SH-SY5Y (cell line): ENCODE measurements around the gene ZNF337.

Experiments used
- GATA2 ChIP-seq: IDR thresholded peaks from 2 replicates; pipeline ENCODE4 v1.6.1; 2011; ENCODE audit warnings: mild to moderate bottlenecking, low read depth, low read length
- GATA3 ChIP-seq: IDR thresholded peaks from 2 replicates; pipeline ENCODE4 v1.6.1; 2011; ENCODE audit warnings: low read depth, mild to moderate bottlenecking, low read length, moderate library complexity

The ZNF337 gene

DNA sequence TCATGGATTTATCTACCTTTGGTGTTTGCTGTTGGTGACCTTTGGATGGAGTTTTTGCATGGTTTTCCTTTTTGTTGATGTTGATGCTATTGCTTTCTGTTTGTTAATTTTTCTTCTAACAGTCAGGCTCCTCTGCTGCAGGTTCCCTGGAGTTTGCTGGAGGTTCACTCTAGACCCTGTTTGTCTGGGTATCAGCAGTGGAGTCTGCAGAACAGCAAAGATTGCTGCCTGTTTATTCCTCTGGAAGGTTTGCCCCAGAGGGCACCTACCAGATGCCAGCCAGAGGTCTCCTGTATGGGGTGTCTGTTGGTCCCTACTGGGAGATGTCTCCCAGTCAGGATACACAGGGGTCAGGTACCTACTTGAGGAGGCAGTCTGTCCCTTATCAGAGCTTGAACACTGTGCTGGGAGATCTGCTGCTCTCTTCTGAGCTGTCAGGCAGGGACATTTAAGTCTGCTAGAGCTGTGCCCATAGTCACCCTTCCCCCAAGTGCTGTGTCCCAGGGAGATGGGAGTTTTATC lies 9.2 kb upstream of the ZNF337 start:
- TF ChIP-seq GATA3 (no peak), GATA2 (no peak)

DNA sequence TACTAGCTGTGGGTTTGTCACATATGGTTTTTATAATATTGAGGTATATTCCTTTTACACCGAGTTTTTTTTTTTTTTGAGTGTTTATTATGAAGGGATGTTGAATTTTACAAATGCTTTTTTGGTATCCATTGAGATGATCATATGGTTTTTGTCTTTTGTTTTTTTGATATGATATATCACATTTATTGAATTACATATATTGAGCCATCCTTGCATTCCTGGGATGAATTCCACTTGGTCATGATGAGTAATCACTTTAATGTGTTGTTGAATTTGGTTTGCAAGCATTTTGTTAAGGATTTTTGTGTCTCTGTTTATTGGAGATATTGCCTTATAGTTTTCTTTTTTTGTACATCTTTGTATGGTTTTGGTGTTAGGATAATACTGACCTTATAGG lies 3.3 kb upstream of the ZNF337 start:
- TF ChIP-seq GATA2 (no peak), GATA3 (no peak)

DNA sequence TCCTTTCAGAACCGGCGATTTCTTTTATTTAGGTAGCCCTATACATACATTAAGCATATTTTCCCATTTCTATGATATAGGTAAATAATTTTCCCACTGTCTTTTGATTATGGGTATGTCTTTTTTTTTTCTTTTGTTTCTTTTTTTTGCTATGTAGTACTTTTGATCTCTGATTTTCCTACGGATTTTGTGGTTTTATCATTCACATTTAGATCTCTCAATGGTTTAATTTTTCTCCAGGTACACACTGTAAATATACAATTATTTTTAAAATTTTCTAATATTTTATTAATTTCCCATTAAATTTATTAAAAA lies 436 bp upstream of the ZNF337 start:
- TF ChIP-seq GATA3 (no peak), GATA2 (no peak)

DNA sequence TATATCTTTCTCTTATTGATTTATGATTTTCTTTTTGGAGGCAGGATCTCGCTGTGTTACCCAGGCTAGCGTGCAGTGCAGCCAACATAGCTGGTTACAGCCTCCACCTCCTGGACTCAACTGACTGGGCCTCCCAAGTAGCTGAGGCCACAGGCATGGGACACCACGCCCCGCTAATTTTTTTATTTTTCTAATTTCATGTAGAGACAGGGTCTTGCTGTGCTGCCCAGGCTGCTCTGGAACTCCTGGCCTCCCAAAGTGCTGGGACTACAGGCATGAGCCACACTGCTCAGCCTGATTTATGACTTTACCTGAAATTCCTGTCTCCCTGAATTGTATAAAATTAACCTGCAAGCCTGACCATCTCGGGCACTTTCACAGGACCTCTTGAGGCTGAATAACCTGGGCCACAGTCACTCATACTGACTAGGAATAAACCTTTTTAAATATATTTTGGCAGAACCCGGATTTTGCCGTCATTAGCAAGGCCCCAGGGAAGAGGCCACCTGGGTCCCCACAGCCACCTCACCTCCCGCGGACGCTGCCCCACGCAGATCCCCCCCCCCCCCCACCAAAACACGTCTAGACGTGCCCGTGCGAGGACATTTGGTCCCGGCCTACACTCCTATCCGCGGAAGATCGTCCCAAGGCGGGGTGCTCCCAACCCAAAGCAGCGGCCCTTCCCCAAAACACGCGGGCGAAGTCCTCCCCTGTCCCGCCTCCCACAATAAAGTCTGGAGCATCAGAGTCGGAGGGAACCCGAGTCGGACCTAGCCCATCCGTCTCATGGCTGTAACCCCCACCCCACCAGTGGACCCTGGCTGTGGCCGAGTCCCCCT lies 902 bp downstream of the ZNF337 start:
- TF ChIP-seq GATA3 (no peak), GATA2 (no peak)

DNA sequence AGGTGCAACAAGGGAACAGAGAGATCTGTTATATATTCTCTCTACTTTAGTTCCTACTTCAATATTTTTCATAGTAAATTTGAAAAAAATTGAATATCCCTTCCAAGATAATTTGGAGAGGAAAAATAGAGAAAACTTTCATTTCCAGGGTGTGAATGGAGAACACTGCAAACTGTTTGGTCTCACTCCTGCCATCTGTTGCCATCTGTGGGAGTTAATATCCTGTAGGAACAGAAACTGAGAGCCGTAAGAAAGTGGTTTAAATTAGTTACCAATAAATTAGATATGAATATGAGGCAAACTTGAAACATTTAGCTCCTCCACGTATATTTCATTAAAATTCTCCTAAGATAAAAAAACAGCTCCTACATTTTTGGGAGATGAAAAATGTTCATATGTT lies 4.2 kb downstream of the ZNF337 start:
- TF ChIP-seq GATA2: no peak
- TF ChIP-seq GATA3: no peak

DNA sequence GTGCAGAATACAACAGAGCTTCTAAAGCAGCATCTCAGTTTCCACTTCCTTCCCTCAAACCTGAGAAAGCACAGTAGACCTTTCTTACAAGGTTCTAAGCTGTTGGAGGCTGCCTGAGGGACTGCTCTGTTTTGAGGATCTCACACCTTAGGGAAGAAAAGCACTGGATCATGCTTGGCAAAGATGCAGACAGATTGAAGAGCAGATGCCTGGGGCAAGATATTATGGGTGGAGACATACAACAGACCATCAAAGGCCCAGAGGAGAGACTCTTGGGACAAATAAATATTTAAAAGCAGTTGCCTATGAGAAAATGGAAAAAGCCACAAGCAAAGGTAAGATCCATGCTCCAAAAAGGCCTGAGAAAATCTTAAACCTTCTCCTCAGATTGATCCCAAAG lies 6.2 kb downstream of the ZNF337 start:
- TF ChIP-seq GATA2: no peak
- TF ChIP-seq GATA3: no peak

DNA sequence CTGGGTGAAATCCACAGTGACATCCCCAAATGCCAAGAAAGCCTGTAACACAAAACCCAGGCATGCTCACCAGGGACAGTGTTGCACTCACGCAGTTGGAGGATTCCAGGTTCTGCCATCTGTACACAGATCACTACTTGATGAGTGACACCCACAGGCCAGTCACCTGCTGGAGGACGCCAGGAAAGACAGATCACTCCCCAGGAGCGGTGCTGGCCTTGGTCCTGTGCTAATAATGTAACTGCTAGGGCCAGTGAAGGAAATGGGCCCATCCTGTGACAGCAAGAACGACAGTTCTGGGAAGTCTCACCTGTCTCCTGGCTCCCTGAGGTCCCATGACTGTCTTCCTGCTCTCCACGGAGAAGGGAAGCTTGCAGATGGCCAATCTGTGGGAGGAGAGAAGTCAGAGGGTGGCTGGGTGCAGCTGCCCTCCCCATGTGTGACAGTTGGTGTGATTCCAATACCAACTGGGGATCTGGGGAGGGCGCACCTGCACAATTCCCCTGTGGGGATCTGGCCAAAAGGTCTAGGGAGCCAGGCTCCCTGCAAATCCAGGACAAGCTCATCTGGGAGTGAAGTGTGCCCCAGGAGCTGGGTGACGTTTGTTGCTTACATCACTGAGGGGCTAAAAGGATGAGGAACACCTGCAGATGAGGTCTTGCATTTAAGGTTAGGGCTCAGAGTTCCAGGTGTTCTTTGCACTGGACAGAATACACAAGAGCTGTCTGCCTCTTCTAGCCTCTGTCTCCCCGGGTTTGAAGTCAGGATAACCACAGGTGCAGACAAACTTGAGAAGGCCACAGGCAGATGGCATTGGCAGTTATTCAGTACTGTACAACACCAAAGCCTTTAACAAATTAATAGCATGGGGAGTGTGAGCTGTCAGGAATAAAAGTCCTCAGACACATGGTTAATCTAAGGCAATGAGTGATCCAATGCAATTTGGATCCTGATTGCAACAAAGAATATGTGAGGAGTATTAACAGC lies 10.3 kb downstream of the ZNF337 start:
- TF ChIP-seq GATA3: no peak
- no peak for TF ChIP-seq GATA2

DNA sequence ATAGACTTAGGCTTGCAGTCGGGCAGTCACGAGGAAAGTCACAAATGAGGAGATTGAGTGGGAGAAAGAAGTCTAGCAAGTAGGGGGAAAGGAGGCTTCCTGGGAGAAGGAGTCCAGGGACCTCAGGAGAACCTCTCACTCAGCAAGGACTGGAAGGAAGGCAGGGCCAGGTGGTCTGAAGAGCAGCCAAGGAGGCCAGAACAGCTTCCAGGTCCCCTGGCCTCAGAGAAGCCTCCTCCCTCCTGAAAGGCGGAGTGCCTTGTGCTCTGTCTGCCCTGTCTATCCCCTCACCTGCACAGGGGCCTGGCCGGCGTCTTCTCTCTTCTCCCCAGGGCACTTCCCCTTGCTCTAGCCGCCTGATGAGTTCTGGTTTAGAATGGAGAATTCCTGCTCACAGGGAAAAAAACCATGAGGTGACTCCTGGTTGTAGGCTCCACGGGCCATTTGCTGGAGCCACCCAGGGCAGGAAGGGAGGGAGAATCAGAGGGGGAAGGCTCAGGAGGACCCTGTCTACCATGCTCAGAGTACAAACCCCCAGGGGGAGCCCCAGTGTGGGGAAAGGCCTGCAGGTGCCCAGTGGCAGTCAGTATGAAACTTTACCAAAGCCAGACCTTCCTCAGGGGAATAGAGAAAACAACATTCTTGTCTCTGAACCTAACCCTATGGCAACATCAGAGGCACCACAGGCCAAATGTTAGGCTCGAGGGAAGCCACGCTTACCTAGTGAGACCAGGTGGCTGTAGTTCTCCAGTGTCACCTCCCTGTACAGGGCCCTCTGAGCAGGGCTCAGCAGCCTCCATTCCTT lies 11.2 kb downstream of the ZNF337 start:
- TF ChIP-seq GATA3 (no peak), GATA2 (no peak)

DNA sequence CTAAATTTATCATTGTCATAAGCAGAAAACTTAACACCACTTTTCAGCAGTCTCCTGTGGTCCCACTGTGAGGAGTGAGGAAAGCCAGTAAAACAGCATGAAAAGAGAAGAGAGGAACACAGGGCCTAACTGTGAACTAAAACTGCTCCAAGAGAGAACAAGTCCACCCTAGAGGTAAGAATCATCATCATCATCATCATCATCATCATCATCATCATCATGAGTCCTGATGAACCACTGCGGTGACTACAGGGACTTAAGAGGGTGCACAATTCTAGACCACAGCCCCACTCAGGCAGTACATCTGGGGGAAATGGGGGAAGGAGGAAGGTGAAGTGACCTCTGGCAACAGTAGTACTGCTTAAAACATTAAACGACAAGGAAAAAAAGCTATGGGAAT lies 13.6 kb downstream of the ZNF337 start:
- TF ChIP-seq GATA2: no peak
- no peak for TF ChIP-seq GATA3

DNA sequence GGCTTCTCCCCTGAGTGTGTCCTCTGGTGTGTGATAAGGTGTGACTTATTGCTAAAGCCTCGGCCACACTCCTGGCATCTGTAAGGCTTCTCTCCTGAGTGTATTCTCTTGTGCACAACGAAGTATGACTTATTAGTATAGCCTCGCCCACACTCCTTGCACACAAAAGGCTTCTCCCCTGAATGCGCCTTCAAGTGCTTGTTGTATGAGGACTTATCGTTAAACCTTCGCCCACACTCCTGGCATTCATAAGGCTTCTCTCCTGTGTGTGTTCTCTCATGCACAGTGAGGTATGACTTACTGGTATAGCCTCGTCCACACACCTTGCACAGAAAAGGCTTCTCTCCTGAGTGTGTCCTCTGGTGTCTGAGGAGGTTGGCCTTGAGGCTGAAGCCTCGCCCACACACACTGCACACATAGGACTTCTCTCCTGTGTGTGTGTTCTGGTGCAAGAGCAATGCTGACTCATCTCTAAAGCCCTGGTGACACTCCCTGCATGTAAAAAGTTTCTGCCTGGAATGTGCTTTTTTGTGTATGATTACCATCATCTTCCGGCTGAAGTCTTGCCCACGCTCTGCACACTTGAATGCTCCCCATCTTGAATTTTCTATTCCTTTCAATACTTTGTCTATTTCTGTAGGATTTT lies 20.4 kb downstream of the ZNF337 start:
- TF ChIP-seq GATA3: no peak
- TF ChIP-seq GATA2: no peak

DNA sequence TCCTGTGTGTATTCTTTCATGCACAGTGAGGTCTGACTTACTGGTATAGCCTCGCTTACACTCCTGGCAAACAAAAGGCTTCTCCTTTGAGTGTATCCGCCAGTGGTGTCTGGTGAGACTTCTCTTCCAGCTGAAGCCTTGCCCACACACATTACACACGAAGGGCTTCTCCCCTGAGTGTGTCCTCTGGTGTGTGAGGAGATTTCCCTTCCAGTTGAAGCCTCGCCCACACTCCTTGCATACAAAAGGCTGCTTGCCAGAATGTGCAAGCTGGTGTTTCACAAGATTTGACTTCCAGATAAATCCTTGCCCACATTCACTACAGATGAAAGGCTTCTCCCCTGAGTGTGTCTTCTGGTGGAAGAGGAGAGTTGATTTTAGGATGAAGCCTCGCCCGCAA lies 21.5 kb downstream of the ZNF337 start:
- TF ChIP-seq GATA2: no peak

DNA sequence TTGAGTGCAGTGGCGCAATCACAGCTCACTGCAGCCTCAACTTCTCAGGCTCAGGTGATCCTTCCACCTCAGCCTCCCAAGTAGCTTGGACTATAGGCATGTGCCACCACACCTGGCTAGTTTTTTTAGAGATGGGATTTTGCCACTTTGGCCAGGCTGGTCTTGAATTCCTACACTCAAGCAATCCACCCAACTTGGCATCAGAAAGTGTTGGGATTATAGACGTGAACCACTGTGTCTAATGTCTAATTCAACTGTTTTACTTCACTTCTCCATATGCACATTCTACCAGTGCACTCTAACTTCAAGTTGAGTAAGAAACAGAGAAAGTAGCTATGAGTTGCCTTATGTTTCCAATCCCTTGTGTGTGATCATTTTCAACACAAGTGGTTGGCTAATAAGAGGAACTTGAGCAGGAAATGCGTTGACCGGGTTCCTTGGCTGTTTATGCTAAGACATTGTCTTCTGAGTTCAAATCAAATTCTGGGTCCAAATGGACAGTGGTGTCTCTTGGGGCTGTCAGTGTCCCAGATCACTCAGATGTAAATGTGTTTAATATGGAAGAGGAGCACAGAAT lies 23.9 kb downstream of the ZNF337 start:
- TF ChIP-seq GATA3 (no peak), GATA2 (no peak)

DNA sequence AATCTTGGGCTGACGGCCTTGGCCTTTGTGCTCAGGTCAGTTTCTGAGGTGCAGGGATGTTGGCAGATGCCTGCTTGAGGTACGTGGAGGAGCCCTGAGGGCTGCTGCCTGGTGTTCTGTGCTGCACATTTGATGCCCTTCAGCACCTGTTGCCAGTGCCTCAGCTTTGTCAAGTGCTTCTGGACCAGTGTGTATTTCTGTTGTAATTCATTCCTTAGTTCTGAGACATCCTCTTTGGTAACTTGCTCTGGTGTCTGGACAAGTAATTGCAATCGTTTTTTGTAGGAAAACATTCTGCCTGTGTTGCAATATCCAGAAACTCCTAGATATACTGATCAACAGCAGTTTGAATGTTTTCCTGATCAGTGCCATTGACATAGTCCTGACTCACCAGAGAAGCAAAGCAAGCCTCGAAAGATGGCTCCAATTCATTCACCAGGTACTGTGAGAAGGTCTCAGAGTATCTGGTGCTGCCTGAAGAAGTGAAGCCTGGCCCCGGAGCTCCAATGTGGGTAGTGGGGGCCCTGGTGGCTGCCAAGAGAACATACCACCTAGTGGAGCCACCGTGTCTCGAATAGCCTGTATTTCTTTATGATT lies 26.7 kb downstream of the ZNF337 start:
- TF ChIP-seq GATA2 (no peak), GATA3 (no peak)

DNA sequence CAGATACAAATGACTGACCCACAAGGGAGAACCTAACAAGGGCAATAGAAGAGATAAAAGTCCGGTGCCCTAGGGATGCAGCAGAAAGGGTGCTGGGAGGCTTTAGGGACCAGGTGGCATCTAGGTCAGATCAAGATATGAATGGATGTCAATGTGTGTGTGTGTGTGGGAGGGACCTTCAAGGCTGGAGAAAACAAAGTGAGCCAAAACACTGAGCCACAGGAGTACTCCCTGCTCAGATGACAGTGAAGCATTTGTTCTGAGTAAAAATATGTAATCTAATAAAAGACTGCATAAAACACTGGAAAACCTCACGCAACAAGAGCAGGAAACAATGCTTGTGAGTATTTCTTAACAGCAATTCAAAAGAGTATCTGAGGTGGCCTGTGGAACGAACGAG lies 28.2 kb downstream of the ZNF337 start:
- no peak for TF ChIP-seq GATA3
- no peak for TF ChIP-seq GATA2

DNA sequence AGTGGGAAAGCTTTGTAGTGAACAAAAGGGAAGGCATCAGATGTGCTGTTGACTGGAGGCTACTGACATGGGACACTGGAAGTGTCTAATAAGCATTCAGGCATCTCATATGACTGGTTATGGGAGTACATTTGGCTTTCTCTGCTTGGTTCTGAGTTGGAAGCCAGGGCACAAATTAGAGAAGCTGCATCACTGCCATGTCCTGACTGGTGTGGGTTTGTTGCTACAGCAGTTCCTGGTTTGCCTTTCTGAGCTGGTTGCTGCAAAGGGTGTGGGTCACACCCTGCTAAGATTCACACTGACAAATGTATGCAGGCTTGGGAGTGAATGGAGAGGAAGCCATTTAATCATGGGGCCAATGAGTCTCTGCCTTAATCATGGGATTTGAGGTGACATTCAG lies 36.7 kb downstream of the ZNF337 start:
- TF ChIP-seq GATA3 (no peak), GATA2 (no peak)
